ENCODE data around the gene HEATR5B. TPM values are rescaled to one million over a fixed set of nuclear protein-coding genes. Genes with fewer than 3 reads are reported as not detected.
A peak's percentile ranks its signal among the peaks of the same experiment; 100 is the strongest.
"Not testable (repeated sequence)": the region's sequence is repeated elsewhere in the genome, so short reads cannot be mapped to it uniquely, and the experiment has no call there.

HEATR5B gene
- total RNA-seq, 1 experiment from 2014 or later = 14.5 TPM

DNA sequence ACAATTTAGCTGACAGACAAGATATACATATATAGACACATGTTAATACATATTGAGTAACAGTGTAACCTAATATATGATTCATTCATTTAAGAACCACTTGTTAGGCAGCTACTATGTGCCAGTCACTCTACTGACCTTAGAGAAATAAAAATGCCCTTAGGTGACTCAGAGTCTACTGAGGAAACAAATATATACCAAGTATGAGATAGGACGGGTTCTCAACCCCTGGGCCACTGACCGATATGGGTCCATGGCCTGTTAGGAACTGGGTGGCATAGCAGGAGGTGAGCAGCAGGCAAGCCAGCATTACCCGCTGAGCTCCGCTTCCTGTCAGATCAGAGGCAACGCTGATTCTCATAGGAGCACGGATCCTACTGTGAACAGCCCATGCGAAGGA, 132.6 kb downstream of the HEATR5B start:
- intact Hi-C loops (cut with micrococcal nuclease) = no loop called here
- ChIA-PET POLR2A (interaction anchor here (0.6 to 4.6 kb wide), 11 partner anchors 11 to 133 kb away, joined by 3 to 36 read pairs (median 4); partner anchors contain the start of genes GPATCH11, HEATR5B and STRN), CTCF (interaction anchor here (0.6 to 1.6 kb wide), 3 partner anchors 32 to 132 kb away, joined by 3 to 7 read pairs (median 4); no protein-coding TSS in a partner anchor)
- no peaks in the 10 kb centered on the region for H3K27me3 Mint-ChIP-seq (ENCODE audit: insufficient read depth, unreplicated experiment)
- peak; percentile 72 for DNase-seq (ENCODE audit: unreplicated experiment)
- H3K36me3 Mint-ChIP-seq (ENCODE audit: insufficient read depth, unreplicated experiment) = peaks cover 11% of the 10 kb centered on the region
- peak overlapping the region; percentile 28 for H3K4me3 Mint-ChIP-seq (ENCODE audit: unreplicated experiment)
- BruUV-seq (replicated peaks) = no TSS peak
- peak overlapping the region; percentile 67 for H3K27ac Mint-ChIP-seq (ENCODE audit: low read depth, unreplicated experiment)
- TF ChIP-seq, protein P1, sequence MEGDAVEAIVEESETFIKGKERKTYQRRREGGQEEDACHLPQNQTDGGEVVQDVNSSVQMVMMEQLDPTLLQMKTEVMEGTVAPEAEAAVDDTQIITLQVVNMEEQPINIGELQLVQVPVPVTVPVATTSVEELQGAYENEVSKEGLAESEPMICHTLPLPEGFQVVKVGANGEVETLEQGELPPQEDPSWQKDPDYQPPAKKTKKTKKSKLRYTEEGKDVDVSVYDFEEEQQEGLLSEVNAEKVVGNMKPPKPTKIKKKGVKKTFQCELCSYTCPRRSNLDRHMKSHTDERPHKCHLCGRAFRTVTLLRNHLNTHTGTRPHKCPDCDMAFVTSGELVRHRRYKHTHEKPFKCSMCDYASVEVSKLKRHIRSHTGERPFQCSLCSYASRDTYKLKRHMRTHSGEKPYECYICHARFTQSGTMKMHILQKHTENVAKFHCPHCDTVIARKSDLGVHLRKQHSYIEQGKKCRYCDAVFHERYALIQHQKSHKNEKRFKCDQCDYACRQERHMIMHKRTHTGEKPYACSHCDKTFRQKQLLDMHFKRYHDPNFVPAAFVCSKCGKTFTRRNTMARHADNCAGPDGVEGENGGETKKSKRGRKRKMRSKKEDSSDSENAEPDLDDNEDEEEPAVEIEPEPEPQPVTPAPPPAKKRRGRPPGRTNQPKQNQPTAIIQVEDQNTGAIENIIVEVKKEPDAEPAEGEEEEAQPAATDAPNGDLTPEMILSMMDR (IDR thresholded peaks at IDR 0.05; ENCODE audit: unreplicated experiment) = no peak
- no peaks in the 10 kb centered on the region for H3K9me3 Mint-ChIP-seq (ENCODE audit: unreplicated experiment)
- peaks cover 31% of the 10 kb centered on the region for H3K4me1 Mint-ChIP-seq (ENCODE audit: insufficient read depth, unreplicated experiment)

DNA sequence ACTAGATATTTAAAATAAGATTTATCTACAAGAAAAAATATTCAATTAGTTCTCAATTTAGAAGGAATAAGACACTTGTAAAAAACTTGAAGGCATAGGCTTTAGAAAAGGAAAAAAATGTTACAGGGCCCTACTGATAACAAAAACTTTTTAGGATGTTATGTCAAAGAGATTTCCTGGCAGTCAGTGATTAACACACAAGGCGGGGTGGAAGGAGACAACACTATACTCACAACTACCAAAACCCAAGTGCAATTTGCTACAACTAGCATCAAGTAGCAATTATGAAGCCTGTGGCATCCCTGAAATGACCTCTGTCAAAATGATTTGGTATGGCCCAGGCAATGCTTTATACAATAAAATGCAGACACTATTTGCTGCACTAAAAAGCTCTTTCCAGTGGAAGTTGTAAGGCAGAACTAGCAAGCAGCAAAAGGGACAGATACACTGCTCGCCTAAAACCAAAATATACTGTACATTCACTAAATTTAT, 133.1 kb downstream of the HEATR5B start:
- H3K27me3 Mint-ChIP-seq (ENCODE audit: insufficient read depth, unreplicated experiment) = no peaks in the 10 kb centered on the region
- H3K27ac Mint-ChIP-seq (ENCODE audit: low read depth, unreplicated experiment) = peak overlapping the region; percentile 67
- peaks cover 11% of the 10 kb centered on the region for H3K36me3 Mint-ChIP-seq (ENCODE audit: insufficient read depth, unreplicated experiment)
- ChIA-PET CTCF (interaction anchor here (0.6 to 1.2 kb wide), 3 partner anchors 12 to 131 kb away, joined by 3 to 4 read pairs (median 3); no protein-coding TSS in a partner anchor), POLR2A (interaction anchor here (0.6 to 4.6 kb wide), 11 partner anchors 11 to 134 kb away, joined by 3 to 36 read pairs (median 4); partner anchors contain the start of genes GPATCH11, HEATR5B and STRN)
- H3K9me3 Mint-ChIP-seq (ENCODE audit: unreplicated experiment) = no peaks in the 10 kb centered on the region
- BruUV-seq (replicated peaks) = no TSS peak
- intact Hi-C loops (cut with micrococcal nuclease) = no loop called here
- no peak for DNase-seq (ENCODE audit: unreplicated experiment)
- TF ChIP-seq, protein P1 (IDR thresholded peaks at IDR 0.05; ENCODE audit: unreplicated experiment) = no peak
- H3K4me3 Mint-ChIP-seq (ENCODE audit: unreplicated experiment) = no peak overlapping the region
- peaks cover 31% of the 10 kb centered on the region for H3K4me1 Mint-ChIP-seq (ENCODE audit: insufficient read depth, unreplicated experiment)

DNA sequence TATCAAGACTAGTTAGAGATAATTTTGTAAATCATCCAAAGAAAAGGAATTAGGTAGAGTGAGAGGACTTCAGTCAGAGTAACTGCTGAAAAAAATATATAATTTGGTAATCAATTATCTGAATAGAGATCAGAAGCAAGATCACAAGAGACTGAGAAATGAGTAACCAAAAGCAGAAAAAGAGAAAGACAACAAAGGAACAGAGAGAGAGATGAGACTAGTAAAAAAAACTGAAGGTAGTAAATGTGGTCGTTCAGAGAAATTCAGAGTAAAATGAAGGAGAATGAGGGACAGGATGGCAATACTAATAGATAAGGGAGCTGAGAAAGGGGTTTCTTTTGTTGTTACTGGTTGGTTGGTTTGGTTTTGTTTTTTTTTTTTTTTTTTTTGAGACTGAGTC, 134.3 kb downstream of the HEATR5B start:
- POLR2A ChIA-PET = interaction anchor here (3.1 kb wide), 1 partner anchor 14 kb away, joined by 8 read pairs; no protein-coding TSS in a partner anchor

DNA sequence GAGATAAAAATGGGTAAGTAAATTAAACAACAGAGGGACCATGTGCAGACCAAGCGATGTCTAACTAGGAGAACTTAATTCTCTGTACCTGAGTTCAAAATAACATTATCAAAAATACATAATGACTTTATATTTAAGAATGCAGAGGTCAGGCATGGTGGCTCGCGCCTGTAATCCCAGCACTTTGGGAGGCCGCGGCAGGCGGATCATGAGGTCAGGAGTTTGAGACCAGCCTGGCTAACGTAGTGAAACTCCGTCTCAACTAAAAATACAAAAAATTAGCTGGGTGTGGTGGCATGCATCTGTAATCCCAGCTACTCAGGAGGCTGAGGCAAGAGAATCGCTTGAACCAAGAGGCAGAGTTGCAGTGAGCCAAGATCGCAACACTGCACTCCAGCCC, 138.9 kb downstream of the HEATR5B start:
- DNase-seq (ENCODE audit: unreplicated experiment); CTCF ChIA-PET; H3K9me3 Mint-ChIP-seq (ENCODE audit: unreplicated experiment); H3K4me3 Mint-ChIP-seq (ENCODE audit: unreplicated experiment); BruUV-seq (replicated peaks); H3K36me3 Mint-ChIP-seq (ENCODE audit: insufficient read depth, unreplicated experiment); H3K4me1 Mint-ChIP-seq (ENCODE audit: insufficient read depth, unreplicated experiment); intact Hi-C loops (cut with micrococcal nuclease); H3K27ac Mint-ChIP-seq (ENCODE audit: low read depth, unreplicated experiment); H3K27me3 Mint-ChIP-seq (ENCODE audit: insufficient read depth, unreplicated experiment): not testable (repeated sequence)
- POLR2A ChIA-PET = interaction anchor here (0.7 to 0.8 kb wide), 2 partner anchors 15 to 117 kb away, joined by 3 to 5 read pairs; no protein-coding TSS in a partner anchor

More for the DNA sequence above, 134.3 kb downstream of the HEATR5B start:
- no peaks in the 10 kb centered on the region for H3K27me3 Mint-ChIP-seq (ENCODE audit: insufficient read depth, unreplicated experiment)
- CTCF ChIA-PET = no interaction called here
- peak overlapping the region; percentile 17 for H3K27ac Mint-ChIP-seq (ENCODE audit: low read depth, unreplicated experiment)
- no peaks in the 10 kb centered on the region for H3K9me3 Mint-ChIP-seq (ENCODE audit: unreplicated experiment)
- H3K36me3 Mint-ChIP-seq (ENCODE audit: insufficient read depth, unreplicated experiment) = peaks cover 5% of the 10 kb centered on the region
- no peak for DNase-seq (ENCODE audit: unreplicated experiment)
- peaks cover 31% of the 10 kb centered on the region for H3K4me1 Mint-ChIP-seq (ENCODE audit: insufficient read depth, unreplicated experiment)
- TF ChIP-seq, protein P1 (IDR thresholded peaks at IDR 0.05; ENCODE audit: unreplicated experiment) = no peak
- no TSS peak for BruUV-seq (replicated peaks)
- intact Hi-C loops (cut with micrococcal nuclease) = no loop called here
- H3K4me3 Mint-ChIP-seq (ENCODE audit: unreplicated experiment) = no peak overlapping the region
